KMS-11 (cell line): ENCODE results near the gene POU2AF3.

ENCODE experiments used
- H2AFZ ChIP-seq: fragments of 200-600 bp; sonication (generic); 2 replicates; pipeline ENCODE4 v1.6.1; 2016; ENCODE audit warnings: antibody characterized with exemption, mixed run types, low read depth
- H3K27ac ChIP-seq: fragments of 200-600 bp; sonication (generic); 2 replicates; pipeline ENCODE4 v1.6.1; 2016; ENCODE audit warnings: mild to moderate bottlenecking, mixed run types
- H3K27me3 ChIP-seq: fragments of 200-600 bp; sonication (generic); 2 replicates; pipeline ENCODE4 v1.6.1; 2017; ENCODE audit warnings: mild to moderate bottlenecking, low read depth, mixed run types, moderate library complexity; ENCODE audit not compliant: insufficient read depth
- H3K36me3 ChIP-seq: fragments of 200-600 bp; sonication (generic); 2 replicates; pipeline ENCODE4 v1.6.1; 2017; ENCODE audit warnings: mild to moderate bottlenecking, mixed run types; ENCODE audit not compliant: insufficient read depth
- H3K4me1 ChIP-seq: fragments of 200-600 bp; sonication (generic); 2 replicates; pipeline ENCODE4 v1.6.1; 2016; ENCODE audit warnings: mild to moderate bottlenecking, low read depth, mixed run types; ENCODE audit not compliant: poor library complexity, severe bottlenecking
- H3K4me2 ChIP-seq: fragments of 200-600 bp; sonication (generic); 2 replicates; pipeline ENCODE4 v1.7.0; 2016; ENCODE audit warnings: mild to moderate bottlenecking, mixed run types
- H3K4me3 ChIP-seq: fragments of 200-600 bp; sonication (generic); IDR thresholded peaks from 2 replicates; pipeline ENCODE4 v1.6.1; 2017; ENCODE audit warnings: low read depth, low read length, mixed read lengths; ENCODE audit not compliant: insufficient read depth
- H3K79me2 ChIP-seq: fragments of 200-600 bp; sonication (generic); 2 replicates; pipeline ENCODE4 v1.6.1; 2016; ENCODE audit warnings: low read depth, mixed run types; ENCODE audit not compliant: insufficient read depth
- H3K9ac ChIP-seq: fragments of 200-600 bp; sonication (generic); 2 replicates; pipeline ENCODE4 v1.6.1; 2016; ENCODE audit warnings: mild to moderate bottlenecking, mixed run types
- H4K20me1 ChIP-seq: fragments of 200-600 bp; sonication (generic); 2 replicates; pipeline ENCODE4 v1.6.1; 2016; ENCODE audit warnings: mild to moderate bottlenecking, mixed run types; ENCODE audit not compliant: insufficient read depth
- TF ChIP-seq, protein P1 (sequence below): fragments of 200-600 bp; sonication (generic); conservative IDR thresholded peaks from 2 replicates; pipeline ENCODE4 v1.6.1; 2017; ENCODE audit warnings: low read depth, mild to moderate bottlenecking, antibody characterized with exemption, low read length, moderate library complexity, mixed read lengths

The POU2AF3 gene

DNA sequence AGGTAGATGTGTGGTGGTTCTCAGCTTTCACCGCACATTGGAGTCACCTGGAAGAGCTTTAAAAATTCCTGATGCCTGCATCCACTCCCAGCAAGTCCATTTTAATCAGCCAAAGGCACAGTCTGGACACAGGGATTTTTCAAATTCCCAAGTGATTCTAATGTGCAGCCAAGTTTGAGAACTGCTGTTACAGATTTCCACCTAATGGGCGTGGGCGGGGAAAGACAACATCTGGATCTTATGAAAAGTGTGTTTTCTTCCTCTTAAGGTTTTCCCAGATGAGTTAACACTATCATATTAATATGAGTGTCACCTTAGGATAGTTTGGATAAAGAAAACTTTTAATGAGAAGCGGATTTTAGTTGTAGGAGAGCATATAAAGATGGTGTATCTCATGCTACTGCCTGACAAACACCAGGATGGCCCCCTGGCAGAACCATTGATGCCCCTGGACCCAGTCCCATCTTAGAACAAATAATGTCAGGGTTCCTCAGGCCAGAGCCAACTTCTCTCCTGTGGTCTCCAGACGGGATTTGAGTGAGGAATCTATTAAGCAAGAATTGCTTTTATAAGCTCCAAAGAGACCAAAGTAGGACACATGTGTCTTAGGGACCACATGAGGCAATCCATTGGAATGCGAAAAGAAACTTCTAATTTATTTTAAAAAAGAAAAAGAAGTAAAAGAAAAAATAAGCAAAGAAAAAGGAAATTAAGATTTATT is 48.8 kb downstream of the POU2AF3 start:
- Histone ChIP-seq H3K27ac (no peak overlapping the region), H3K4me1 (peaks cover 29% of the 10 kb centered on the region), H3K9ac (no peak overlapping the region), H3K36me3 (no peaks in the 10 kb centered on the region), H4K20me1 (no peaks in the 10 kb centered on the region), H3K27me3 (no peaks in the 10 kb centered on the region), H2AFZ (no peak overlapping the region), H3K4me2 (no peak overlapping the region), H3K79me2 (no peaks in the 10 kb centered on the region), H3K4me3 (no peak overlapping the region)
- TF ChIP-seq, protein P1, sequence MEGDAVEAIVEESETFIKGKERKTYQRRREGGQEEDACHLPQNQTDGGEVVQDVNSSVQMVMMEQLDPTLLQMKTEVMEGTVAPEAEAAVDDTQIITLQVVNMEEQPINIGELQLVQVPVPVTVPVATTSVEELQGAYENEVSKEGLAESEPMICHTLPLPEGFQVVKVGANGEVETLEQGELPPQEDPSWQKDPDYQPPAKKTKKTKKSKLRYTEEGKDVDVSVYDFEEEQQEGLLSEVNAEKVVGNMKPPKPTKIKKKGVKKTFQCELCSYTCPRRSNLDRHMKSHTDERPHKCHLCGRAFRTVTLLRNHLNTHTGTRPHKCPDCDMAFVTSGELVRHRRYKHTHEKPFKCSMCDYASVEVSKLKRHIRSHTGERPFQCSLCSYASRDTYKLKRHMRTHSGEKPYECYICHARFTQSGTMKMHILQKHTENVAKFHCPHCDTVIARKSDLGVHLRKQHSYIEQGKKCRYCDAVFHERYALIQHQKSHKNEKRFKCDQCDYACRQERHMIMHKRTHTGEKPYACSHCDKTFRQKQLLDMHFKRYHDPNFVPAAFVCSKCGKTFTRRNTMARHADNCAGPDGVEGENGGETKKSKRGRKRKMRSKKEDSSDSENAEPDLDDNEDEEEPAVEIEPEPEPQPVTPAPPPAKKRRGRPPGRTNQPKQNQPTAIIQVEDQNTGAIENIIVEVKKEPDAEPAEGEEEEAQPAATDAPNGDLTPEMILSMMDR: no peak

DNA sequence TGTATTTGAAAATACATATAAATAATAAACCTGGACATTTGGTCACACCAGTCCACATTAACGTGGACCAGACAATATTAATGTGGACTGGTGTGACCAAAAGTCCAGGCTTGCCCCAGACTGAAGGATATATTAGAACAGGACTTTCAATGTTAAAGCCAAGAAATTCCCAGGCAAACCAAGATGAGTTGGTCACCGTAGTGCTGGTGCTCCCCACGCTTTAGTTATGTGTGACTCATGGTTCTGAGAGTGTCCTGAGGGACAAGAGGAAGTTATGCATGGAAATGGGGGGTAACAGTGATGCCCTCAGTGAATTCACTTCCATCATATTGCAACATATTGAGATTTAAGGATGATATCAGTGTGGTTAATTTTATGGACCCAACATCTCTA is 49.4 kb downstream of the POU2AF3 start:
- TF ChIP-seq, protein P1: no peak
- peaks cover 29% of the 10 kb centered on the region for H3K4me1 ChIP-seq
- H3K4me3 ChIP-seq: no peak overlapping the region
- no peaks in the 10 kb centered on the region for H3K27me3 ChIP-seq
- no peak overlapping the region for H3K4me2 ChIP-seq
- no peaks in the 10 kb centered on the region for H4K20me1 ChIP-seq
- H3K27ac ChIP-seq: no peak overlapping the region
- H2AFZ ChIP-seq: no peak overlapping the region
- H3K9ac ChIP-seq: no peak overlapping the region
- no peaks in the 10 kb centered on the region for H3K79me2 ChIP-seq
- no peaks in the 10 kb centered on the region for H3K36me3 ChIP-seq

DNA sequence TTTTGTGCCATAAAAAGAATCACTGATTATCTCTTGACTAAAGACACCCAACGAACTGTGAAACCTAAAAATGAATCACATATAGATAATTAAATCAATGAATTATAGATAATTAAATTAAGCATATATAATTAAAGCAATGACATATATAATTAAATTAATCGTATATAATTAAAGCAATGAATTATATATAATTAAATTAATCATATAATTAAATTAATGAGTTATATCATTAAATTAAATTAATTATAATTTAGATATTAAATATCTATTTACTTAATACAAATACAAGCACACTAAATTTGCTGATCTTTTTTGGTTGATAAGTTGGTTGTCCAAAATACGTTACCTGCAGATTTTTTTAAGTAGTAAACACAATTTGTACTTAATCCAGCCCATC is 49.8 kb downstream of the POU2AF3 start:
- Histone ChIP-seq H3K9ac (no peak overlapping the region), H3K27me3 (no peaks in the 10 kb centered on the region), H2AFZ (no peak overlapping the region), H3K27ac (no peak overlapping the region), H3K4me1 (peaks cover 29% of the 10 kb centered on the region), H3K79me2 (no peaks in the 10 kb centered on the region), H3K4me3 (no peak overlapping the region), H4K20me1 (no peaks in the 10 kb centered on the region), H3K36me3 (no peaks in the 10 kb centered on the region), H3K4me2 (no peak overlapping the region)
- TF ChIP-seq, protein P1: no peak

- TF ChIP-seq, protein P1: no peak
- Histone ChIP-seq H3K27me3 (no peaks in the 10 kb centered on the region), H3K4me1 (peaks cover 24% of the 10 kb centered on the region), H2AFZ (no peak overlapping the region), H3K27ac (no peak overlapping the region), H3K9ac (no peak overlapping the region), H3K36me3 (no peaks in the 10 kb centered on the region), H4K20me1 (no peaks in the 10 kb centered on the region), H3K4me3 (no peak overlapping the region), H3K79me2 (no peaks in the 10 kb centered on the region), H3K4me2 (no peak overlapping the region)
Observed at GRCh38 chr11:111349191-111349695, 50.9 kb downstream of the POU2AF3 start.
